Cortex of kidney (tissue), 1 donor: ENCODE data around the gene SSBP1.
"Not testable (repeated sequence)": the region's sequence is repeated elsewhere in the genome, so short reads cannot be mapped to it uniquely, and the experiment has no call there.

ENCODE experiments used
- DNase-seq: peaks from one replicate; lab custom pipeline; 2025; lab: John Stamatoyannopoulos, UW

Gene SSBP1

GRCh38 chr7:141709749-141710148 lies 28.4 kb upstream of the SSBP1 start:
- DNase-seq, result no peak

GRCh38 chr7:141710301-141710700 lies 27.9 kb upstream of the SSBP1 start:
- no peak for DNase-seq

GRCh38 chr7:141712603-141713255 lies 25.4 kb upstream of the SSBP1 start:
- no peak for DNase-seq

- DNase-seq, result no peak
Observed at GRCh38 chr7:141713890-141714289, 24.3 kb upstream of the SSBP1 start.

GRCh38 chr7:141714571-141714970 lies 23.6 kb upstream of the SSBP1 start:
- no peak for DNase-seq

- DNase-seq, result no peak
Observed at GRCh38 chr7:141715018-141715417, 23.1 kb upstream of the SSBP1 start.

GRCh38 chr7:141715794-141716689 lies 22.1 kb upstream of the SSBP1 start:
- DNase-seq, result no peak

GRCh38 chr7:141717450-141717849 lies 20.7 kb upstream of the SSBP1 start:
- DNase-seq, result no peak

GRCh38 chr7:141722529-141722928 lies 15.6 kb upstream of the SSBP1 start:
- DNase-seq, result no peak

GRCh38 chr7:141729020-141729419 lies 9.1 kb upstream of the SSBP1 start:
- no peak for DNase-seq

- no peak for DNase-seq
Observed at GRCh38 chr7:141731476-141732149, 6.5 kb upstream of the SSBP1 start.

GRCh38 chr7:141737118-141737835 lies 881 bp upstream of the SSBP1 start:
- no peak for DNase-seq

GRCh38 chr7:141738592-141739013 lies 445 bp downstream of the SSBP1 start:
- no peak for DNase-seq

- DNase-seq, result no peak
Observed at GRCh38 chr7:141739250-141739649, 1.1 kb downstream of the SSBP1 start.

- DNase-seq, result no peak
Observed at GRCh38 chr7:141742229-141742628, 4.1 kb downstream of the SSBP1 start.

GRCh38 chr7:141744131-141744530 lies 6.0 kb downstream of the SSBP1 start:
- DNase-seq, result no peak

GRCh38 chr7:141748396-141748795 lies 10.2 kb downstream of the SSBP1 start:
- no peak for DNase-seq

GRCh38 chr7:141751904-141752303 lies 13.7 kb downstream of the SSBP1 start:
- DNase-seq, result not testable (repeated sequence)

GRCh38 chr7:141752634-141753033 lies 14.5 kb downstream of the SSBP1 start:
- DNase-seq, result no peak

- no peak for DNase-seq
Observed at GRCh38 chr7:141754939-141755338, 16.8 kb downstream of the SSBP1 start.

GRCh38 chr7:141763797-141764196 lies 25.6 kb downstream of the SSBP1 start, which contains the start of gene TAS2R3:
Gene TAS2R3 (plus strand): TSS chr7:141764097. CDS start chr7:141764159, 62 bp downstream.
- no peak for DNase-seq

- DNase-seq, result not testable (repeated sequence)
Observed at GRCh38 chr7:141770083-141770583, 32.0 kb downstream of the SSBP1 start.
